GM12878 (cell line): ENCODE measurements around the gene PRKCB.

ENCODE experiments used
- CBX5 ChIP-seq: sonication (generic); IDR thresholded peaks from 2 replicates; pipeline ENCODE4 v1.6.1; 2016; ENCODE audit warnings: low read depth, moderate library complexity, mild to moderate bottlenecking, inconsistent platforms
- EZH2 ChIP-seq: IDR thresholded peaks from 2 replicates; pipeline ENCODE4 v1.6.1; 2012; ENCODE audit warnings: low read depth, mild to moderate bottlenecking, control low read depth, inconsistent platforms, low read length, borderline replicate concordance; ENCODE audit not compliant: control insufficient read depth
- FOXK2 ChIP-seq: fragments of 450-650 bp; IDR thresholded peaks from 2 replicates; pipeline ENCODE4 v1.6.1; 2017; ENCODE audit warnings: mild to moderate bottlenecking, moderate library complexity
- HDGF ChIP-seq: fragments of 450-650 bp; IDR thresholded peaks from 2 replicates; pipeline ENCODE4 v1.6.1; 2016; ENCODE audit warnings: antibody characterized with exemption
- MEF2A ChIP-seq: IDR thresholded peaks from 2 replicates; pipeline ENCODE4 v1.6.1; 2011; ENCODE audit warnings: low read depth, mild to moderate bottlenecking, low read length, moderate library complexity; ENCODE audit not compliant: insufficient read depth
- POLR2A ChIP-seq: IDR thresholded peaks from 2 replicates; pipeline ENCODE4 v1.6.1; 2011; ENCODE audit warnings: low read depth, mild to moderate bottlenecking, low read length
- ZBED1 ChIP-seq: IDR thresholded peaks from 2 replicates; pipeline ENCODE4 v1.6.1; 2016; ENCODE audit warnings: borderline replicate concordance
- ZNF384 ChIP-seq: IDR thresholded peaks from 2 replicates; pipeline ENCODE4 v1.6.1; 2012; ENCODE audit warnings: low read depth, mild to moderate bottlenecking, low read length, improper control_type of control experiment, borderline replicate concordance
- TF ChIP-seq, protein P1 (sequence below), 3 experiments: IDR thresholded peaks in 2 of 3; conservative IDR thresholded peaks in 1 of 3; 2 replicates each; pipeline ENCODE4 v1.5.1; 2011; ENCODE audit warnings: low read depth in 3 of 3, low read length in 3 of 3, mild to moderate bottlenecking in 3 of 3, control low read depth in 2 of 3, moderate library complexity in 2 of 3, inconsistent platforms in 1 of 3, mixed read lengths in 1 of 3; ENCODE audit not compliant: control insufficient read depth in 2 of 3, insufficient read depth in 1 of 3; ENCODE audit errors: extremely low read depth in 1 of 3

- TF ChIP-seq POLR2A (no peak), MEF2A (no peak), FOXK2 (no peak), ZNF384 (no peak), CBX5 (no peak), ZBED1 (no peak), HDGF (no peak), EZH2 (no peak)
- TF ChIP-seq, protein P1, sequence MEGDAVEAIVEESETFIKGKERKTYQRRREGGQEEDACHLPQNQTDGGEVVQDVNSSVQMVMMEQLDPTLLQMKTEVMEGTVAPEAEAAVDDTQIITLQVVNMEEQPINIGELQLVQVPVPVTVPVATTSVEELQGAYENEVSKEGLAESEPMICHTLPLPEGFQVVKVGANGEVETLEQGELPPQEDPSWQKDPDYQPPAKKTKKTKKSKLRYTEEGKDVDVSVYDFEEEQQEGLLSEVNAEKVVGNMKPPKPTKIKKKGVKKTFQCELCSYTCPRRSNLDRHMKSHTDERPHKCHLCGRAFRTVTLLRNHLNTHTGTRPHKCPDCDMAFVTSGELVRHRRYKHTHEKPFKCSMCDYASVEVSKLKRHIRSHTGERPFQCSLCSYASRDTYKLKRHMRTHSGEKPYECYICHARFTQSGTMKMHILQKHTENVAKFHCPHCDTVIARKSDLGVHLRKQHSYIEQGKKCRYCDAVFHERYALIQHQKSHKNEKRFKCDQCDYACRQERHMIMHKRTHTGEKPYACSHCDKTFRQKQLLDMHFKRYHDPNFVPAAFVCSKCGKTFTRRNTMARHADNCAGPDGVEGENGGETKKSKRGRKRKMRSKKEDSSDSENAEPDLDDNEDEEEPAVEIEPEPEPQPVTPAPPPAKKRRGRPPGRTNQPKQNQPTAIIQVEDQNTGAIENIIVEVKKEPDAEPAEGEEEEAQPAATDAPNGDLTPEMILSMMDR (IDR thresholded peaks at IDR 0.05 in 2 of 3, conservative IDR thresholded peaks at IDR 0.05 in 1 of 3; ENCODE audit: control insufficient read depth in 2 of 3, extremely low read depth in 1 of 3, insufficient read depth in 1 of 3, low read depth in 3 of 3, low read length in 3 of 3): no peak
Observed at GRCh38 chr16:23950898-23951297, 115.1 kb downstream of the PRKCB start.
